ENCODE data around the gene ZNF182. TPM values are rescaled to one million over a fixed set of nuclear protein-coding genes. Genes with fewer than 3 reads are reported as not detected.
"Not testable (repeated sequence)": the region's sequence is repeated elsewhere in the genome, so short reads cannot be mapped to it uniquely, and the experiment has no call there.

The ZNF182 gene
- polyA plus RNA-seq, 1 donor: 8.4 TPM

DNA sequence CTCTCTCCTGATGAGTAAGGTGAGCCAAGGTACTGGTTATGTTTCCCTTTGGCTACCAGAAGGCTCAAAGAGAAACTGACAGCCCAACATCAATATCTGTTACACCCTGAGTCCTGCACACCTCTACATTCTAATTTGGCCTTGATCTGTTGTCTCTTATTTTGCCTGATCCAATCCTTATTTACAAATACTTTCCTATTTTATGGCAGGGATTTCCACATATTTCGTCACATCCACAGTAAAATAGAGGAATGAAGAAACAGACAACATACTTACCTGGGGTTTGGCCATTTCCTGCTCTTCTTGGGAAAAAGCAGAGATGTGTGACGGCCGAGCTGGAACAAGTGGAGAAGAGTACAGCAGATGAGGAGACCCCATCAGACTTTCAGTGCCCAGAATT, 1.5 kb downstream of the ZNF182 start:
- no peaks in the 10 kb centered on the region for H3K4me1 ChIP-seq (ENCODE audit: control insufficient read depth, insufficient read depth, low read length)
- no peaks in the 10 kb centered on the region for H3K9me3 ChIP-seq (ENCODE audit: control insufficient read depth, low read depth, low read length)
- no peak for DNase-seq
- no peaks in the 10 kb centered on the region for H3K27me3 ChIP-seq (ENCODE audit: control insufficient read depth, insufficient read depth, low read length)
- no peaks in the 10 kb centered on the region for H3K36me3 ChIP-seq (ENCODE audit: control insufficient read depth, insufficient read depth, low read length)
- H3K27ac ChIP-seq (ENCODE audit: low read length): no peak overlapping the region
- WGBS (ENCODE audit: insufficient coverage, low lambda C conversion rate): no CpG with 5 or more reads among the region's 3 CpGs
- no peak overlapping the region for H3K4me3 ChIP-seq (ENCODE audit: low read length)

- no peak for DNase-seq
- Histone ChIP-seq H3K36me3 (ENCODE audit: control insufficient read depth, insufficient read depth, low read length) (peaks cover 6% of the 10 kb centered on the region), H3K4me1 (ENCODE audit: control insufficient read depth, insufficient read depth, low read length) (no peaks in the 10 kb centered on the region), H3K4me3 (ENCODE audit: low read length) (no peak overlapping the region), H3K9me3 (ENCODE audit: control insufficient read depth, low read depth, low read length) (no peaks in the 10 kb centered on the region), H3K27me3 (ENCODE audit: control insufficient read depth, insufficient read depth, low read length) (no peaks in the 10 kb centered on the region), H3K27ac (ENCODE audit: low read length) (no peak overlapping the region)
- WGBS (ENCODE audit: insufficient coverage, low lambda C conversion rate): no CpG with 5 or more reads among the region's 3 CpGs
Observed at GRCh38 chrX:48001260-48001659, 2.5 kb downstream of the ZNF182 start.

DNA sequence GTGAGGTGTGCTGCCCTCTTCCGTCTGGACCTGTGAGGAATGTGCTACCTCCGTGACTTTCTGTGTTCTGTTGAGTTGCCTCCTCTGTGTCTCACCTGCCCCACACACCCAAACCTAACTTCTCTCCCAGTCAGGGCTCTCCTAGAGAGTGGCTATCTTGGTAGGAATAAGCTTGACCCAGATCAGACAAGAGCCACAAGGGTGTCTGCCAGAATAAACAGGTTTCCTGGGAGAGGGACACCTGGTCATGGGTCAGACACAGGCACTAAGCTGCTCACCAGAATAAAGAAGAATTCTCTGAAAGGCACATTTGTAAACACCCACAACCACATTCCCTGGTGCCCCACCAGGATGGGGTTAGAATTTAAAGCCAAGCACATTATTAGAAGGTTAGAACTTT, 11.1 kb downstream of the ZNF182 start:
- Histone ChIP-seq H3K36me3 (ENCODE audit: control insufficient read depth, insufficient read depth, low read length) (peaks cover 12% of the 10 kb centered on the region), H3K4me3 (ENCODE audit: low read length) (no peak overlapping the region), H3K27me3 (ENCODE audit: control insufficient read depth, insufficient read depth, low read length) (no peaks in the 10 kb centered on the region), H3K9me3 (ENCODE audit: control insufficient read depth, low read depth, low read length) (no peaks in the 10 kb centered on the region), H3K27ac (ENCODE audit: low read length) (no peak overlapping the region), H3K4me1 (ENCODE audit: control insufficient read depth, insufficient read depth, low read length) (no peaks in the 10 kb centered on the region)
- DNase-seq: no peak
- WGBS (ENCODE audit: insufficient coverage, low lambda C conversion rate): no CpG with 5 or more reads among the region's 2 CpGs

- Histone ChIP-seq H3K27me3 (ENCODE audit: control insufficient read depth, insufficient read depth, low read length) (no peaks in the 10 kb centered on the region), H3K36me3 (ENCODE audit: control insufficient read depth, insufficient read depth, low read length) (peaks cover 16% of the 10 kb centered on the region), H3K9me3 (ENCODE audit: control insufficient read depth, low read depth, low read length) (no peaks in the 10 kb centered on the region), H3K4me3 (ENCODE audit: low read length) (no peak overlapping the region), H3K27ac (ENCODE audit: low read length) (no peak overlapping the region), H3K4me1 (ENCODE audit: control insufficient read depth, insufficient read depth, low read length) (no peaks in the 10 kb centered on the region)
- no CpG with 5 or more reads among the region's 1 CpG for WGBS (ENCODE audit: insufficient coverage, low lambda C conversion rate)
- no peak for DNase-seq
Observed at GRCh38 chrX:47992095-47992380, 11.8 kb downstream of the ZNF182 start.

GRCh38 chrX:47991263-47992094, 12.3 kb downstream of the ZNF182 start:
- Histone ChIP-seq H3K9me3 (ENCODE audit: control insufficient read depth, low read depth, low read length) (no peaks in the 10 kb centered on the region), H3K27me3 (ENCODE audit: control insufficient read depth, insufficient read depth, low read length) (no peaks in the 10 kb centered on the region), H3K4me1 (ENCODE audit: control insufficient read depth, insufficient read depth, low read length) (no peaks in the 10 kb centered on the region), H3K27ac (ENCODE audit: low read length) (no peak overlapping the region), H3K4me3 (ENCODE audit: low read length) (no peak overlapping the region), H3K36me3 (ENCODE audit: control insufficient read depth, insufficient read depth, low read length) (peaks cover 10% of the 10 kb centered on the region)
- no CpG with 5 or more reads among the region's 5 CpGs for WGBS (ENCODE audit: insufficient coverage, low lambda C conversion rate)
- no peak for DNase-seq

DNA sequence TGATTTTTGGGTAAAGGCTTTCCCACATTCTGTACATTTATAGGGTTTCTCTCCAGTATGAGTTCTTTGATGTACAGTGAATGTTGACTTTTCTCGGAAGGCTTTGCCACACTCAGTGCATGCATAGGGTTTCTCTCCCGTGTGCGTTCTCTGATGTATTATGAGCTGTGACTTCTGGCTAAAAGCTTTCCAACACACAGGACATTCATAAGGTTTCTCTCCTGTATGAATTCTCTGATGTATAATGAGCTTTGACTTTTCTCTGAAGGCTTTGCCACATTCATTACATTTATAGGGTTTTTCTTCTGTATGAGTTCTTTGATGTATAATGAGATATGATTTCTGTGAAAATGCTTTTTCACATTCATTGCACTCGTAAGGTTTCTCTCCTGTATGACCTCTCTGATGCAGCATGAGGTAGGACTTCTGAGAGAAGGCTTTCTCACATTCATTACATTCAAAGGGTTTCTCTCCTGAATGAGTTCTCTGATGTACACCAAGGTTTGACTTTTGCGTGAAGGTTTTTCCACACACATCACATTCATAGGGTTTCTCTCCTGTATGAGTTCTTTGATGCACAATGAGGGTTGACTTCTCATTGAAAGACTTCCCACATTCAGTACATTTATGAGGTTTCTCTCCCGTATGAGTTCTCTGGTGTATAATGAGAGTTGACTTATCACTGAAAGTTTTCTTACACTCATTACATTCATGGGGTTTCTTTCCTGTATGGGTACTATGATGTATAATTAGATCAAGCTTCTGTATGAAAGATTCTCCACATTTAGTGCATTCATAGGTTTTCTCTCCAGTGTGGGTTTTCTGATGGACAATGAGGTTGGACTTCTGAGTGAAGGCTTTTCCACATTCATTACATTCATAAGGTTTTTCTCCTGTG, 27.3 kb downstream of the ZNF182 start:
- no CpG with 5 or more reads among the region's 6 CpGs for WGBS (ENCODE audit: insufficient coverage, low lambda C conversion rate)
- DNase-seq: no peak
- Histone ChIP-seq H3K27ac (ENCODE audit: low read length) (no peak overlapping the region), H3K9me3 (ENCODE audit: control insufficient read depth, low read depth, low read length) (peaks cover 21% of the 10 kb centered on the region), H3K4me1 (ENCODE audit: control insufficient read depth, insufficient read depth, low read length) (no peaks in the 10 kb centered on the region), H3K36me3 (ENCODE audit: control insufficient read depth, insufficient read depth, low read length) (peaks cover 22% of the 10 kb centered on the region), H3K27me3 (ENCODE audit: control insufficient read depth, insufficient read depth, low read length) (no peaks in the 10 kb centered on the region), H3K4me3 (ENCODE audit: low read length) (no peak overlapping the region)

- no peak overlapping the region for H3K27ac ChIP-seq (ENCODE audit: low read length)
- no peak for DNase-seq
- no peaks in the 10 kb centered on the region for H3K27me3 ChIP-seq (ENCODE audit: control insufficient read depth, insufficient read depth, low read length)
- WGBS (ENCODE audit: insufficient coverage, low lambda C conversion rate): 100% methylated on average over 1 of the region's 3 CpGs
- H3K36me3 ChIP-seq (ENCODE audit: control insufficient read depth, insufficient read depth, low read length): peaks cover 10% of the 10 kb centered on the region
- peaks cover 17% of the 10 kb centered on the region for H3K9me3 ChIP-seq (ENCODE audit: control insufficient read depth, low read depth, low read length)
- no peaks in the 10 kb centered on the region for H3K4me1 ChIP-seq (ENCODE audit: control insufficient read depth, insufficient read depth, low read length)
- no peak overlapping the region for H3K4me3 ChIP-seq (ENCODE audit: low read length)
Observed at GRCh38 chrX:47973235-47973634, 30.6 kb downstream of the ZNF182 start.

GRCh38 chrX:47965526-47965925, 38.3 kb downstream of the ZNF182 start:
- not testable (repeated sequence) for H3K27me3 ChIP-seq (ENCODE audit: control insufficient read depth, insufficient read depth, low read length); H3K4me3 ChIP-seq (ENCODE audit: low read length); H3K4me1 ChIP-seq (ENCODE audit: control insufficient read depth, insufficient read depth, low read length); H3K27ac ChIP-seq (ENCODE audit: low read length); H3K9me3 ChIP-seq (ENCODE audit: control insufficient read depth, low read depth, low read length); DNase-seq; H3K36me3 ChIP-seq (ENCODE audit: control insufficient read depth, insufficient read depth, low read length)
- no CpG with 5 or more reads among the region's 14 CpGs for WGBS (ENCODE audit: insufficient coverage, low lambda C conversion rate)

DNA sequence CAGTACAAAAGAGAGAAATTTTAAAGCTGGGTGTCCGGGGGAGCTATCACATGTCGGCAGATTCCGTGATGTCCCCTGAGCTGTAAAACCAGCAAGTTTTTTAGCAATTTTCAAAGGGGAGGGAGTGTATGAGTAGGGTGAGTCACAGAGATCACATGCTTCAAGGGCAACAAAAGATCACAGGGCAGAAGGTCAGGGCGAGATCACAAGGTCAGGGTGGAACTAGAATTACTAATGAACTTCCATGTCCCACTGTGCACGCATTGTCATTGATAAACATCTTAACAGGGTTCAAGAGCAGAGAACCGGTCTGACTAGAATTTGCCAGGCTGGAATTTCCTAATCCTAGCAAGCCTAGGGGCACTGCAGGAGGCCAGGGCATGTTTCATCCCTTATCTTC, 42.0 kb downstream of the ZNF182 start:
- not testable (repeated sequence) for H3K4me3 ChIP-seq (ENCODE audit: low read length); H3K4me1 ChIP-seq (ENCODE audit: control insufficient read depth, insufficient read depth, low read length); H3K36me3 ChIP-seq (ENCODE audit: control insufficient read depth, insufficient read depth, low read length); H3K9me3 ChIP-seq (ENCODE audit: control insufficient read depth, low read depth, low read length); H3K27ac ChIP-seq (ENCODE audit: low read length); H3K27me3 ChIP-seq (ENCODE audit: control insufficient read depth, insufficient read depth, low read length)
- WGBS (ENCODE audit: insufficient coverage, low lambda C conversion rate): no CpG with 5 or more reads among the region's 6 CpGs
- DNase-seq: peak in 1 of 2 donors; percentile 12

DNA sequence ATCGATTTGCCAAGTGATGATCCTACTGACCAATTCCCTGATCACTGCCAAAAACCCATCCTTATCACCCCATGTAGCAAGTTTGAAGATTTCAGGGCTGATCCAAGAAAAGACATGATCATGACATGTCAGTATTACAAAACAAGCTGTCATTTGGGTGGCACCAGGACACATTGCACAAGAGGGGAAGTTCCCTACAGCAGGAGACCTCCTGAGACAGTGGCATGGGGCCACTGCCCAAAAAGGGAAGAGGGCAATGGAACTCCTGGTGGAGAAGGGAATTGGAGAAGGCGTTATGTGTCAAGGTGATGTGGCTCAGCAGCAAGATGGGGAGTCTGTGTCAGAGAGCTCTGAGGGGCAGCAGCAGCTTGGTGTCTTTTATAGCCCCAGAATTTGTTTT, 43.4 kb downstream of the ZNF182 start:
- no peaks in the 10 kb centered on the region for H3K36me3 ChIP-seq (ENCODE audit: control insufficient read depth, insufficient read depth, low read length)
- no CpG with 5 or more reads among the region's 2 CpGs for WGBS (ENCODE audit: insufficient coverage, low lambda C conversion rate)
- H3K4me3 ChIP-seq (ENCODE audit: low read length): no peak overlapping the region
- no peak for DNase-seq
- peaks cover 6% of the 10 kb centered on the region for H3K4me1 ChIP-seq (ENCODE audit: control insufficient read depth, insufficient read depth, low read length)
- H3K27me3 ChIP-seq (ENCODE audit: control insufficient read depth, insufficient read depth, low read length): no peaks in the 10 kb centered on the region
- peaks cover 2% of the 10 kb centered on the region for H3K9me3 ChIP-seq (ENCODE audit: control insufficient read depth, low read depth, low read length)
- no peak overlapping the region for H3K27ac ChIP-seq (ENCODE audit: low read length)

Measured in large intestine (tissue), 3 donors.